Gastroesophageal sphincter (tissue), 2 donors: ENCODE results near the gene CADM2.

Experiments used
- EP300 ChIP-seq: sonication (generic); formaldehyde crosslinking; IDR thresholded peaks from one replicate; pipeline ENCODE4 v1.6.1; 2017; ENCODE audit warnings: antibody characterized with exemption, mild to moderate bottlenecking
- POLR2A ChIP-seq, 2 donors: fragments of 450-650 bp; IDR thresholded peaks; one replicate each; pipeline ENCODE4 v1.6.1; 2017; ENCODE audit warnings: antibody characterized with exemption in 2 of 2, mild to moderate bottlenecking in 2 of 2, moderate library complexity in 1 of 2

GRCh38 chr3:85678713-85679112, 719.9 kb downstream of the CADM2 start:
- TF ChIP-seq EP300 = no peak
- no peak for TF ChIP-seq POLR2A (IDR thresholded peaks at IDR 0.05)
